HTERT RPE-1 (cell line): ENCODE data around the gene DRC7.

Source experiments
- in situ Hi-C: fragments of 300-500 bp; cut with MboI; formaldehyde crosslinking; loops from 4 replicates; pipeline ENCODE4 v1.14.3; 2020; ENCODE audit warnings: low sequenced_read_pairs

Gene DRC7

GRCh38 chr16:57749101-57749692 is 54.6 kb downstream of the DRC7 start:
- in situ Hi-C loops = no loop called here

- in situ Hi-C loops = no loop called here
Measured at GRCh38 chr16:57749856-57750452, 55.3 kb downstream of the DRC7 start.

DNA sequence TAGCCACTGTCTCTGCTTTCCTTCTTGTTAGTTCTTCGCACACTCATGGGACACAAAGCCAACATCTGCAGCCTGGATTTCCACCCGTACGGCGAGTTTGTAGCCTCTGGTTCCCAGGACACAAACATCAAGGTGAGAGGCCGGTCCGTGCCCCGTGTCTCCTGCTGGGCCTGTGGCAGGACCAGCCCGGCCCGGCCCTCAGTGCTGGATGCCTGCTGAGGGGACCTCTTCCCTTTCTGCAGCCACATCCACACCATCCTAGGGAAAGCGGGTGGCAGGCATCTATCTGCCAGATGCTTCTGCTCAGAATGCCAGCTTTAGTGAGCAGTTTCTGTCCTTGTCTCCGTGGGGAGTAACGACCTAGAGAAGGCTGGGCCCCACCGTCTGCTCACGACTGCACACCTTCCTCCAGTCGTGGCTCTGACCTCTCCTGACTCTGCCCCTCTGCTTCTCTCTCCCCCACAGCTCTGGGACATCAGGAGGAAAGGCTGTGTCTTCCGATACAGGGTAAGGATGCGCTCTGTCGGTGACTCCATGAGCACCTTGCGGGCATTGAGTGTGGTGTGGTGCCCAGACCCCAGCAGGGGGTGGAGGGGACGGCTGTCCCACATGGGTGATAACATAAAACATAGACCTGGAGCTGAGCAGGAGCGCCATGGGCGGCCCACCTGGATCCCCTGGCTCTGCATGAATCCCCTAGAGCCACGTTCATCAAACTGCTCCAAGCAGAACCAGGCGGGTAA is 56.4 kb downstream of the DRC7 start:
- in situ Hi-C loops = no loop called here

DNA sequence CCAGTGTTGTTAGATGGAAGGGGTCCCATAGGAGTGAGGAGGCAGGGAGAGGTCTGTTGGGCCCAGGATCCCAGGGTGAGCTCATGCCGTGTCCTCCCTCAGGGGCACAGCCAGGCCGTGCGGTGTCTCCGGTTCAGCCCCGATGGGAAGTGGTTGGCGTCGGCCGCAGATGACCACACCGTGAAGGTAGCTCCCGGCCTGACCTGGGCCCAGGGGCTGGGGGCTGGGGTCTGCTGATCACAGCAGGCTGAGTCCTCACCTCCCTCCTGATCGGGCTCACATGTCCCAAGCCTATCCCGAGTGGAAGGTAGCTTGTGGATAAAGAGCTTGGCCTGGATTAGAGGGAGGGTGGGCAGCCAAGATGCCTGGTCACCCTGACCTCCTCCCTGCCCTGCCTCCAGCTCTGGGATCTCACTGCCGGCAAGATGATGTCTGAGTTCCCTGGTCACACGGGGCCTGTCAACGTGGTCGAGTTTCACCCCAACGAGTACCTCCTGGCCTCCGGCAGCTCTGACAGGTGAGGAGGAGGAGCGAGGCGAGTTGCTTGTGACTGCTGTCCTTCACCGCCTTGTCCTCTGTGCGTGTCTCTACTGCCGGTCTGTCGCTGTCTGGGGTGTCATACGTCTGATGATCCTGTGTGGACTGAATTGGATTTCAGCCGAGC is 57.1 kb downstream of the DRC7 start:
- in situ Hi-C loops = no loop called here

- in situ Hi-C loops = no loop called here
Measured at GRCh38 chr16:57752203-57752580, 57.6 kb downstream of the DRC7 start.

DNA sequence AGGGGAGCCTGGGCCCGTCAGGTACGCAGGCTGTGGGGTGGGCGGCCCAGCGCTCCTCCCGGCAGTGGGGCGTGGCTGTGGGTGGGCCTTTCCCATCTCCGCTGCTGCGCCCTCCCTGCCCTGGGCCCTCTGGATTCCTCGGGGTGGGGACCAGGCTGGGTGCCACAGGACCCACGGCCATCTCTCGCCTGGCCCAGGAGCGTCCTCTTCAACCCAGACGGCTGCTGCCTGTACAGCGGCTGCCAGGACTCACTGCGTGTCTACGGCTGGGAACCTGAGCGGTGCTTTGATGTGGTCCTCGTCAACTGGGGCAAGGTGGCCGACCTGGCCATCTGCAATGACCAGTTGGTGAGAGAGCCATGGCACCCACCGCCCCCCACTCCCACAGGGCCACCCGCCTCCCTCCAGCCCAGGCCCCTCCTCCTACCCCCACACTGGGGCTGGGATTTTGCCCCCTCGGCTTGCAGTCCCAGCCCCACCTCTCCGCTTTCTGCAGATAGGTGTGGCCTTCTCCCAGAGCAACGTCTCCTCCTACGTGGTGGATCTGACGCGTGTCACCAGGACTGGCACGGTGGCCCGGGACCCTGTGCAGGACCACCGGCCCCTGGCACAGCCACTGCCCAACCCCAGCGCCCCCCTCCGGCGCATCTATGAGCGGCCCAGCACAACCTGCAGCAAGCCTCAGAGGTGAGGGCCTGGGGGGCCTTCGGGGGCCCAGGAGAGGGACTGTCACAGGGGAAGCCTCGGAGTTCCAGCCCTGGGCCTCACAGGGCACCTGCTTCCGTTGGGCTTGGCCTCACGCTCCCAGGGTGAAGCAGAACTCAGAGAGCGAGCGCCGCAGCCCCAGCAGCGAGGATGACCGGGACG is 58.2 kb downstream of the DRC7 start:
- in situ Hi-C loops = no loop called here

GRCh38 chr16:57753448-57754353 is 59.1 kb downstream of the DRC7 start:
- in situ Hi-C loops = no loop called here

GRCh38 chr16:57754354-57755060 is 59.9 kb downstream of the DRC7 start:
- in situ Hi-C loops = no loop called here

DNA sequence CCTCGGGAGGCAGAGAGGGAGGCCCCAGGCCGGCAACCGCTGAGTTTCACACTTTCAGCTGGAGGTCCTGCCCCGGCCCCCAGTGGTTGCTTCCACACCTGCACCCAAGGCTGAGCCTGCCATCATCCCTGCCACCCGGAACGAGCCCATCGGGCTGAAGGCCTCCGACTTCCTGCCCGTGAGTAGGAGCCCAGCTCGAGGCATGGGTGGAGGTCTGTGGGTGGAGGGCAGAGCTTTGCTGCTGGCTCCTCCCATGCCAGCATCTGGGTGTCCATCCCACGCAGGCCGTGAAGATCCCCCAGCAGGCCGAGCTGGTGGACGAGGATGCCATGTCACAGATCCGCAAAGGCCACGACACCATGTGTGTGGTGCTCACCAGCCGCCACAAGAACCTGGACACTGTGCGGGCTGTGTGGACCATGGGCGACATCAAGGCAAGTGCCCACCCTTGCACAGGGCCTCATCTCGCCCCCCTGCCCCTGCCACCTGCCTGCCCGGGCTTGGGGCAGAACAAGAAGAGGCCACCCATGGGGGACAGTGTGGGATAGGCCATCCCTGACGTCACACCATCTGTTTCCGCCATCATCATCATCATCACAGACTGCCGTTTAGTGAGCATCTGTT is 60.6 kb downstream of the DRC7 start:
- in situ Hi-C loops = no loop called here

DNA sequence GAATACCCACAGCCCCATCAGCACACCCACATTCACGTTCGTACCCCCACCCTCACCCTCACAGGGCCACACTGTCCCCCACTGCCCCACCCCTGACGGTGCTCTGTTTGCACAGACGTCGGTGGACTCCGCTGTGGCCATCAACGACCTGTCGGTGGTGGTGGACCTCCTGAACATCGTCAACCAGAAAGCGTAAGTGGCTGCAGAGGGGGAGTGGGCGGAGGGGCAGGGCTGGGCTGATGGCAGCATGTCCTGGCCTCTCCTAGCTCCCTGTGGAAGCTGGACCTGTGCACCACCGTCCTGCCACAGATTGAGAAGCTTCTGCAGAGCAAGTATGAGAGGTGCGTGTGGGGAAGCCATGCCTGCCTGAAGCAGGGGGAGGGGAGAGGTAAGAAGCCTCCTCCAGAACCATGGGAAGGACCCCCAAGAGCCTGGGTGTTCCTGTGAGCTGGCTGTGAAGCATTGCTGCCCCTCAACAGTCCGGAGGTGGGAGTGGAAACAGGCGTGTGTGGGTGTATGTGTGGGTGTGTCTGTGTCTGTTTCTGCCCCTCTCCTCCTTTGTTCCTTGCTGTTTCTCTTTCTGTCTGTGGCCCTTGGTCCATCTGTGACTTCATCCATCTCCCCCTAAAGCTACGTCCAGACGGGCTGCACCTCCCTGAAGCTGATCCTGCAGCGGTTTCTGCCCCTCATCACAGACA is 61.3 kb downstream of the DRC7 start:
- in situ Hi-C loops = no loop called here

- in situ Hi-C loops = no loop called here
Measured at GRCh38 chr16:57756424-57757325, 62.1 kb downstream of the DRC7 start.

- in situ Hi-C loops = no loop called here
Measured at GRCh38 chr16:57757326-57757786, 62.8 kb downstream of the DRC7 start.

DNA sequence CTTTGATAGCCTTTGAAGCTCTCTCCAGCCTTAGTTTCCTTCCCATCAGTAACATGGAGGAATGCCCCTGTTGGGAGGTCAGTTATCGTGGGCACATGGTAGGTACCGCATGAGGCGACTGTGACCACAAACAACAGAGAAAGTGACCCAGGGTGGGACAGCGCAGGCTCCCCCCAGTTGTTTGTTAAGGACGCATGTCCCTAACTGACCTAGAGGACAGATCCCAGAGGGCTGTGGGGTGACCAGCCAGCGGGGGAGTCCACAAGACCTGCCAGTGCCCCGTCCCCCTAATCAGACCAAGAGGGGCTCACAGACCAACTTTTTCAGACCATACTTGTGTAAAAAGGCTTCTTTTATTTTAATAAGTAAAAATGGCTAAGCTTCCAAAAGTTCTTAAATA is 63.3 kb downstream of the DRC7 start:
- in situ Hi-C loops = no loop called here

DNA sequence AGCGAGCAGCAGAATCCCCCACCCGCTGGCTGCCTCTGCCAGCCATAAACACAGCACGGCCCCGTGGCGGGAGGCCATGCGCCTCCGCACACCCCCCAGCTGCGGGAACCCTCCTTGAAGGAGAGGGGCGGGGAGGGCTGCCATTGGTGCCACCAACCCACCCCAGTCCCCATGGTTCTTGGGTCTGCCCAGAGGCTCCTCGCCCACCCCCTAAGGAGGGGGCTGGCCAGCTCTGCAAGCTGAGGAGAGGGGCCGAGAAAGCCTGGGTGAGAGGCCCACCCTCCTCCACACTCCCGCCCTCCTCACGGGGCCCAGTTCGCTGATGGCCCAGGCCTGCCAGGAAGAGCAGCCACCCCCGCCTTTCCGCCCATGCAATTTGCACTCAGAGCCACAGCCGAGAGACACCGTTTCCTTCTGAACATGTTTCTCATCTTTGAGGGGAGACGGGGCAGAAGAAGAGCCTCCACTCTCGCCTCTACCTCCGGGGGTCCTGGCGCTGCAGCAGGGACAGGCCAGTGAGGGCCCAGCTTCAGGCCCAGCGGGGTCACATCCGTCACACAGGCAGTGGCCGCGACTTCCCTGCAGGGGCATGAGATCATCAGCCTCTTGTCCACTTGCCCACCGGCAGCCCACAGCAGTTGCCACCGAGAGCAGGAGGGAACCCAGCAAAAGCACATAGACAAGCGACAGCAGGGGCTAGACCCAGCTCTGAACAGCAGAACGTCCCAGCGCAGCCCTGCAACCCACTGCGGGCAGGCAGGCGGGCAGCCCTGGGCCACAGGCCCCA is 63.9 kb downstream of the DRC7 start:
- in situ Hi-C loops = no loop called here

DNA sequence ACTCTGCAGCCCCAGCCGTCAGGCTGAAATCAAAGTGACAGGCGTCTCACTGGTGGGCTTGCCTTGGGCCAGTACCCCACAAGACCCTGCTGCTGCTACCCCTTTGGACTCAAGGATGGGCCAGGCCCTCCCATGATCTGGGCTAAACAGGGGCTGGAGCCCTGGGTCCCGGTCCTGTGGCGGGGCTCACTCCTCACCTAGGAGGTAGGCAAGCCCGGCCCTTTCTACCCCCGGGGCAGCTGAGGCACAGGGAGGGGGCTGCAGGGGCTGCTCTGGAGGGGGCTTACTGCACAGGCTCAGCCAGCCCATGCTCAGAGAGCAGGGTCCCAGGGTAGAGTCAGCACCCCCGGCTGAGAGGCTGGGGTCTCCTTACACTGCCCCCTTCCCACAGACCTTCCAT is 64.5 kb downstream of the DRC7 start:
- in situ Hi-C loops = no loop called here
